ENCODE data around the gene CLBA1.

The CLBA1 gene

DNA sequence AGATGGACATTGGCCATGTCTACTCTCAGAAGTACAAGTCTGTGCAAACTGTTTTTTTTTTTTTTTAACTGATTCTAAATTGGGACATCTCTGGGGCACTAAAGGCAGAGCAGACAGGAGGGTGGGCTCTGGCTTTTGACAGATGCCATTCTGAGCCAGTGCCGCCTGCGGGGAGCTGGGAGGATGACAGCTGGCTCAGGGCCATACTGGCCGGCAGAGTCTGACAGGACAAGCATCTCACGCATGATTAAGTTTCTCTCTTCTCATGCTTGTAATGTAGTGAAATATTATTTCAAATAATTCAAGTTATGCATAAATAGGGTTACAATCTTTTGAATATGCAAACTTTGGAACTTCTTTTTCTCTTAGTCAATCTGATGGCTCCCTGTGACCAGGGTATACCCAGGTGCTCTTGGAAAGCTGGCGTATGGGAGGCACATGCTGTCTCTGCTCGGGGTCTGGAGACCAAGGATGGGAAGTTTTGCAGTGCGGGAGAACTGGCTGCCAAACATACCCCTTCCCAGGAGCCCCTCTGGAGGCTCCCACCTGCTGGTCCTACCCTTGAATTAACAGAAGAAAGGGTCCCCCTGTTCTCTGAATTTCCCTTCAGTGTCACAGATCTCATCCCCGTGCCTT is 27.7 kb downstream of the CLBA1 start:
- TF ChIP-seq, protein P1, sequence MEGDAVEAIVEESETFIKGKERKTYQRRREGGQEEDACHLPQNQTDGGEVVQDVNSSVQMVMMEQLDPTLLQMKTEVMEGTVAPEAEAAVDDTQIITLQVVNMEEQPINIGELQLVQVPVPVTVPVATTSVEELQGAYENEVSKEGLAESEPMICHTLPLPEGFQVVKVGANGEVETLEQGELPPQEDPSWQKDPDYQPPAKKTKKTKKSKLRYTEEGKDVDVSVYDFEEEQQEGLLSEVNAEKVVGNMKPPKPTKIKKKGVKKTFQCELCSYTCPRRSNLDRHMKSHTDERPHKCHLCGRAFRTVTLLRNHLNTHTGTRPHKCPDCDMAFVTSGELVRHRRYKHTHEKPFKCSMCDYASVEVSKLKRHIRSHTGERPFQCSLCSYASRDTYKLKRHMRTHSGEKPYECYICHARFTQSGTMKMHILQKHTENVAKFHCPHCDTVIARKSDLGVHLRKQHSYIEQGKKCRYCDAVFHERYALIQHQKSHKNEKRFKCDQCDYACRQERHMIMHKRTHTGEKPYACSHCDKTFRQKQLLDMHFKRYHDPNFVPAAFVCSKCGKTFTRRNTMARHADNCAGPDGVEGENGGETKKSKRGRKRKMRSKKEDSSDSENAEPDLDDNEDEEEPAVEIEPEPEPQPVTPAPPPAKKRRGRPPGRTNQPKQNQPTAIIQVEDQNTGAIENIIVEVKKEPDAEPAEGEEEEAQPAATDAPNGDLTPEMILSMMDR (IDR thresholded peaks at IDR 0.05; ENCODE audit: low read depth, low read length), result no peak
- DNase-seq (ENCODE audit: extremely low read depth, low read depth), result no peak

DNA sequence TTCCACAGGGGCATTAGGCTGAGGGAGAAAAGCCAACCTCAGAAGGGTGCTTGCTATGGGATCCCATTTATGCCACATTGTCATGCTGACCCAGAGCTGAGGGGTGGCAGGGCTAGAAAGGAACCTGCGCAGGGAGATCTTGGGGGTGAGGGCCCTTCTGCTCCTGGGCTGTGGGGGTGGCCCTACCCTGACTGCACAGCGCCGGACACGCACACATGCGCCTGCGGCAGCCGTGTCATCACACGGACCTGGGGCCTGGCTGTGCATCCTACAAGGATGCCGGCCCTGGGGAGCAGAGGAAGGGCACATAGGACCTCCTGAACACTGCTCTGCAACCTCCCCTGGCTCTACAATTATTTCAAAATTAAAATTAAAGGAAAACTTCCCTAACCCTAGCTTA is 28.4 kb downstream of the CLBA1 start:
- DNase-seq (ENCODE audit: extremely low read depth, low read depth), result no peak
- TF ChIP-seq, protein P1 (IDR thresholded peaks at IDR 0.05; ENCODE audit: low read depth, low read length), result no peak

DNA sequence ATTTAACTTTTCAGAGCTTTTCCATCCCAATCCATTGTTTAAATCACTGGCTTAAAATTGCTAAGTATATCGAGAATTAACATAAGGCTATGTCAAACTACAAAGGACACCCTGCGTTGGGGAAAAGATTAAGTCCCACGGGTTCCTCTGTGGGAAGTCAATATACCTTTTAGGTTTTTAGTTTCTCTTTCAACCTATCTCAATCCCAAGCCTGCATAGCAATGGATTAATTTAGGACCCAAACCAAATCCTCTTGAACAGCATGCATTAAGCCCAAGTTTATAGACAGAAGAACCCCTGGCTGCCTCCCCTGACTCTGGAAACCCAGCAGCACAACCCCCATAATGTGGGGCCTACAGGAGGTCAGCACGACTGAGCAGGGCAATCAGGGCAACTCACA is 29.0 kb downstream of the CLBA1 start:
- TF ChIP-seq, protein P1 (IDR thresholded peaks at IDR 0.05; ENCODE audit: low read depth, low read length), result no peak
- DNase-seq (ENCODE audit: extremely low read depth, low read depth), result no peak

DNA sequence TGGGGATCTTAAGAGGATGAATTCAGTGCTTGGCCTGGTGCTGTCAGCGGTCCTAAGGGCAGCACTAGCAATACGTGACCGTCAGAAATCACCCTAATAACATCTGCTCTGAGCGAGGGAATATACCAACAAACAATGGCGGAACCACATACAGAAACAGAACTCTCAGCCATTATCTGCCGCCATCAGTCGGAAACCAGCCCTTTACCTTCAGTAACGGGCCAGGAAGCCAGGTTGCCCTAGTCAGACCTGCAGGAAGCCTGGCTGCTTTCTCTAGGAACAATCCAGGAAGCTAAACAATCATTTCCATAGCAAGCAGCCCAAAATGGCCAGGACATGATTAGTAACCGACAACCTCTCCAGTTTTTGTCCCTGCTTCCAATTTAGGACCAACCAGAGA is 29.7 kb downstream of the CLBA1 start:
- TF ChIP-seq, protein P1 (IDR thresholded peaks at IDR 0.05; ENCODE audit: low read depth, low read length), result no peak
- no peak for DNase-seq (ENCODE audit: extremely low read depth, low read depth)

DNA sequence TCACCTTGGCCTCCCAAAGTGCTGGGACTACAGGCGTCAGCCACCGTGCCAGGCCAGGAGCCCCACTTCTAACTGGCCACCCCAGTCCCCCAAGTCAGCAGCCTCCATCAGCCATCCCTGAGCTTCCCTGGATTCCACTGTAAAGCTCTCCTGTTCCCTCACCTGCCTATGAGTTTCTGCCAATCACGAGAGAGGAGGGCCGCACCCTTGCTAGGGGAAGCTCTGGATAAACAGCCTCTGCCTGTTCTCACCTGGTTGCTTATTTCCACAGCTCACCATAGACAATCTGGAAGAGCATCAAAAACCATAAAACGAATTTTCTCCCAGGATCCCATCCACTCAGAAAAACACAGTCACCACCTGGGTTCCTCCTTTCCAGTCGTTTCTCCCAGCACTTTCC is 30.3 kb downstream of the CLBA1 start:
- DNase-seq (ENCODE audit: extremely low read depth, low read depth), result no peak
- TF ChIP-seq, protein P1 (IDR thresholded peaks at IDR 0.05; ENCODE audit: low read depth, low read length), result no peak

DNA sequence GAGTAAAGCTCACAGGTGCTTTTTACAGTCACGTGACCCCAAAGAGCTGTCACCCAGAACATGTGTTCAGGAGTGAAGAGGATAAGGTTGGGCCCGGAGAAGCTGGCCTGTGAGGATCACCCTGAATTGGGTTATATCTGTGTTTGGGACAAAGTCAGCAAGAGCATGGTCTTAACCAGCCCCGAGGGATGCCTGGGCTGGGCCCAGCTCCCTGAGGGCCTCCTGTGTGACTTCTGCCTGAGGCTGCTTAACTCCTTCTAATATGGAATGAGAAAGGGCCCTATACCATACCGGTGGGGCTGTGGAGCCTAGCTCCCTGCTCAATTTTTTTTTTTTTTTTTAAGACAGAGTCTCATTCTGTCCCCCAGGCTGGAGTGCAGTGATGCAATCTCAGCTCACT is 32.8 kb downstream of the CLBA1 start:
- TF ChIP-seq, protein P1 (IDR thresholded peaks at IDR 0.05; ENCODE audit: low read depth, low read length), result no peak
- no peak for DNase-seq (ENCODE audit: extremely low read depth, low read depth)

DNA sequence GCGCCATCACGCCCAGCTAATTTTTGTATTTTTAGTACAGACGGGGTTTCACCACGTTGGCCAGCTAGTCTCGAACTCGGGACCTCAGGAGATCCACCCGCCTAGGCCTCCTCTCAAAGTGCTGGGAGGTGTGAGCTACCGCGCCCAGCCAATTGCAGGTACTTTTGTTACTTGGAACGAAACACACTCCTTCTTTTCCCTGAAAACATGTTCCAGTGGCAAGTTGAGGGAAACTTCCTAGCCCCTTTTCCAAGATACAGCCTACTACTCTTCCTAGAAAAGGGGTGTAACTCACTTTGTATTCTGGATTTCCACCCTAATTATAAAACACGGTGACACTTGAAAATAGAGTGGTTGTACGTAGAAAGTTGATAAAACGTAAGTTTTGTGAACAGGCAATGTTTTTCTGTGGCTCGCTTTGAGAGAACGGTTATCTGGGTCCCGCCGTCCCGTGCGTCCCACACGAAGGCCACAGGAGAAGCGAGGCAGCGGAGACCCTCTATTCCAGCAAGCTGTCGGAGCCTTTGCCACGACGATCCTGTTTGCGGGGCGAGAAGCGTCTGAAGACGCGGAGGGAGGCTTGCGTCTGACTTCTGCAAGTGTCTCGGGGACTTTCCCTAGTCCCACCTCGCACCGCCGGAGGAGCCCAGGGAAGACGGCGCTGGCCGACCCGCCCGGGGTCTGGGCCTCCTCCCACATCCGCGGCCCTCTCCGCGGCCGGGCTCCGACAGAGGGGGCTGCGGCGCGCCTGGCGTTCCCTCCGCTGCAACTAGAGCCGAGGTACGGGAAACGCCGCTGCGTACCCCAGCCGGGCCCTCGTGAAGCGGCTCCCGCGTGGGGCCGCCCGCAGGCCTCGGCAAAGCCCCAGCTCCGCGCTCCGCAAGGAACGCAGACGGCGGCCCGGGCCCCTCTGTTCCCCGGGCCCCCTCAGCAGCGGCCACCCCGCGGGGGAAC is 34.5 kb downstream of the CLBA1 start:
- TF ChIP-seq, protein P1 (IDR thresholded peaks at IDR 0.05; ENCODE audit: low read depth, low read length), result no peak
- no peak for DNase-seq (ENCODE audit: extremely low read depth, low read depth)

All from AG09319 (cell line).